Occipital lobe (tissue), 2 donors: Measurements from ENCODE around the gene SLC25A25. TPM values are rescaled to one million over a fixed set of nuclear protein-coding genes. Genes with fewer than 3 reads are reported as not detected.
"Not testable (repeated sequence)": the region's sequence is repeated elsewhere in the genome, so short reads cannot be mapped to it uniquely, and the experiment has no call there.

Source experiments
- DNase-seq: peaks from one replicate; lab custom pipeline; 2025; lab: John Stamatoyannopoulos, UW
- total RNA-seq: library from RNA; depleted of rRNA; stranded (reverse); fragments of >200 nt; gene quantifications from one replicate; pipeline ENCODE4 v1.2.3, GENCODE V29; 2014

Gene SLC25A25
- total RNA-seq, 1 donor from 2014 or later, result 36.0 TPM

- no peak for DNase-seq
These were observed 40.4 kb downstream of the SLC25A25 start for GRCh38 chr9:128108269-128109049.

- DNase-seq, result no peak
These were observed 41.1 kb downstream of the SLC25A25 start for GRCh38 chr9:128109050-128109709.

GRCh38 chr9:128111726-128112125 lies 43.7 kb downstream of the SLC25A25 start:
- not testable (repeated sequence) for DNase-seq

GRCh38 chr9:128113526-128114325 lies 45.7 kb downstream of the SLC25A25 start:
- no peak for DNase-seq

GRCh38 chr9:128114326-128115186 lies 46.5 kb downstream of the SLC25A25 start:
- no peak for DNase-seq

- no peak for DNase-seq
These were observed 47.4 kb downstream of the SLC25A25 start for GRCh38 chr9:128115187-128116103.

- no peak for DNase-seq
These were observed 48.4 kb downstream of the SLC25A25 start for GRCh38 chr9:128116104-128117083.

GRCh38 chr9:128117613-128118471 lies 49.8 kb downstream of the SLC25A25 start:
- DNase-seq, result peak; percentile 80

GRCh38 chr9:128118472-128118857 lies 50.4 kb downstream of the SLC25A25 start:
- DNase-seq, result no peak

- DNase-seq, result no peak
These were observed 51.1 kb downstream of the SLC25A25 start for GRCh38 chr9:128118971-128119665.

GRCh38 chr9:128120061-128120740 lies 52.2 kb downstream of the SLC25A25 start:
- DNase-seq, result no peak

- DNase-seq, result no peak
These were observed 52.9 kb downstream of the SLC25A25 start for GRCh38 chr9:128120741-128121465.

GRCh38 chr9:128121466-128121810 lies 53.4 kb downstream of the SLC25A25 start:
- DNase-seq, result no peak

GRCh38 chr9:128121924-128122808 lies 54.1 kb downstream of the SLC25A25 start:
- DNase-seq, result no peak

GRCh38 chr9:128122809-128123175 lies 54.8 kb downstream of the SLC25A25 start:
- no peak for DNase-seq
